Small intestine (tissue), 7 donors: ENCODE measurements around the gene TSHZ2. TPM values are rescaled to one million over a fixed set of nuclear protein-coding genes. Genes with fewer than 3 reads are reported as not detected.
"Not testable (repeated sequence)": the region's sequence is repeated elsewhere in the genome, so short reads cannot be mapped to it uniquely, and the experiment has no call there.

Experiments used
- DNase-seq, 2 donors: peaks; one replicate each; pipeline versions ENCODE4 v3.0.0 to v3.0.0-alpha.2; 2013
- FAIRE-seq: peaks from 2 replicates; lab custom pipeline; 2012; peaks lifted over from hg19 to GRCh38; lab: Jason Lieb, UNC
- H3K27ac ChIP-seq, 3 donors: one replicate each; pipeline ENCODE4 v1.5.1; 2013; ENCODE audit warnings: low read length in 2 of 3, mild to moderate bottlenecking in 2 of 3, control low read depth in 1 of 3, inconsistent platforms in 1 of 3, low read depth in 1 of 3, moderate library complexity in 1 of 3
- H3K27me3 ChIP-seq, 3 donors: one replicate each; pipeline ENCODE4 v1.6.1; 2013; ENCODE audit warnings: low read length in 3 of 3, inconsistent platforms in 1 of 3; ENCODE audit not compliant: control insufficient read depth in 3 of 3, insufficient read depth in 3 of 3
- H3K36me3 ChIP-seq, 3 donors: one replicate each; pipeline ENCODE4 v1.6.1; 2013; ENCODE audit warnings: low read length in 3 of 3, inconsistent platforms in 1 of 3, low read depth in 1 of 3, mild to moderate bottlenecking in 1 of 3, moderate library complexity in 1 of 3; ENCODE audit not compliant: control insufficient read depth in 3 of 3, insufficient read depth in 2 of 3
- H3K4me1 ChIP-seq, 3 donors: one replicate each; pipeline ENCODE4 v1.6.1; 2013; ENCODE audit warnings: low read length in 2 of 3, inconsistent platforms in 1 of 3, low read depth in 1 of 3, mild to moderate bottlenecking in 1 of 3, moderate library complexity in 1 of 3; ENCODE audit not compliant: control insufficient read depth in 3 of 3, insufficient read depth in 2 of 3
- H3K4me3 ChIP-seq, 3 donors: one replicate each; pipeline ENCODE4 v1.5.1; 2013; ENCODE audit warnings: low read length in 3 of 3, control low read depth in 1 of 3, inconsistent platforms in 1 of 3, low read depth in 1 of 3, mild to moderate bottlenecking in 1 of 3, moderate library complexity in 1 of 3
- H3K9me3 ChIP-seq, 2 donors: one replicate each; pipeline ENCODE4 v1.6.1; 2013; ENCODE audit warnings: low read depth in 1 of 2, low read length in 1 of 2; ENCODE audit not compliant: control insufficient read depth in 2 of 2, insufficient read depth in 1 of 2
- WGBS, 3 donors: extraction: QIAGEN DNeasy Blood & Tissue Kit; methylation state at CpG; one replicate each; pipeline ENCODE4 v1.1.7; 2013; 5-methylcytosine and 5-hydroxymethylcytosine counted together
- polyA plus RNA-seq, 4 donors: library from polyadenylated mRNA; stranded (reverse) in 3 of 4; unstranded in 1 of 4; fragments of 200-250 nt in 3 of 4; fragments of 120-200 nt in 1 of 4; gene quantifications; one replicate each; pipeline versions ENCODE4 v1.2.1 to v1.2.3, GENCODE V29; 2013
- donor health status: healthy with polysubstance abuse.
- donor health status: control.
- donor health status: control.
- donor health status: Bipolar disorder and iron deficiency.
- donor health status: healthy.

The TSHZ2 gene
- polyA plus RNA-seq, 4 donors: 0.67 to 4.4 (median 2.1) TPM

- no peaks in the 10 kb centered on the region for H3K27me3 ChIP-seq
- no peaks in the 10 kb centered on the region for H3K36me3 ChIP-seq
- no peaks in the 10 kb centered on the region for H3K4me1 ChIP-seq
- no peak overlapping the region for H3K4me3 ChIP-seq
- FAIRE-seq (no peak), DNase-seq (no peak)
- H3K27ac ChIP-seq: no peak overlapping the region
- H3K9me3 ChIP-seq: no peaks in the 10 kb centered on the region
- WGBS, 3 donors: 90 to 95% (median 93%) methylated on average over 1 of the region's 1 CpG
Measured at GRCh38 chr20:53319200-53319599, 347.0 kb downstream of the TSHZ2 start.

GRCh38 chr20:53319716-53320115, 347.6 kb downstream of the TSHZ2 start:
- H3K4me1 ChIP-seq: no peaks in the 10 kb centered on the region
- DNase-seq (no peak), FAIRE-seq (no peak)
- H3K27ac ChIP-seq: no peak overlapping the region
- H3K27me3 ChIP-seq: no peaks in the 10 kb centered on the region
- H3K9me3 ChIP-seq: no peaks in the 10 kb centered on the region
- H3K4me3 ChIP-seq: no peak overlapping the region
- no peaks in the 10 kb centered on the region for H3K36me3 ChIP-seq
- 79 to 87% (median 81%) methylated on average over 2 of the region's 2 CpGs for WGBS, 3 donors

GRCh38 chr20:53320701-53321100, 348.5 kb downstream of the TSHZ2 start:
- no peak overlapping the region for H3K27ac ChIP-seq
- no peaks in the 10 kb centered on the region for H3K27me3 ChIP-seq
- FAIRE-seq: no peak

GRCh38 chr20:53321596-53321995, 349.4 kb downstream of the TSHZ2 start:
- FAIRE-seq: no peak

More at GRCh38 chr20:53320701-53321100, 348.5 kb downstream of the TSHZ2 start:
- DNase-seq: no peak
- no peaks in the 10 kb centered on the region for H3K4me1 ChIP-seq
- WGBS, 3 donors: 76 to 79% (median 78%) methylated on average over 3 of the region's 3 CpGs
- no peaks in the 10 kb centered on the region for H3K9me3 ChIP-seq
- H3K4me3 ChIP-seq: no peak overlapping the region
- H3K36me3 ChIP-seq: no peaks in the 10 kb centered on the region

GRCh38 chr20:53322651-53323050, 350.5 kb downstream of the TSHZ2 start:
- 53 to 80% (median 64%) methylated on average over 3 of the region's 3 CpGs for WGBS, 3 donors
- H3K27ac ChIP-seq: no peak overlapping the region
- H3K9me3 ChIP-seq: no peaks in the 10 kb centered on the region
- H3K4me3 ChIP-seq: no peak overlapping the region
- DNase-seq: no peak
- no peaks in the 10 kb centered on the region for H3K36me3 ChIP-seq
- no peaks in the 10 kb centered on the region for H3K27me3 ChIP-seq
- no peaks in the 10 kb centered on the region for H3K4me1 ChIP-seq
- no peak for FAIRE-seq

More at GRCh38 chr20:53321596-53321995, 349.4 kb downstream of the TSHZ2 start:
- no peaks in the 10 kb centered on the region for H3K9me3 ChIP-seq
- H3K27me3 ChIP-seq: no peaks in the 10 kb centered on the region
- 88 to 96% (median 91%) methylated on average over 4 to 5 of the region's 5 CpGs for WGBS, 3 donors
- no peaks in the 10 kb centered on the region for H3K4me1 ChIP-seq
- H3K36me3 ChIP-seq: no peaks in the 10 kb centered on the region
- H3K4me3 ChIP-seq: no peak overlapping the region
- H3K27ac ChIP-seq: no peak overlapping the region
- DNase-seq: no peak

GRCh38 chr20:53323460-53323859, 351.3 kb downstream of the TSHZ2 start:
- H3K27ac ChIP-seq, H3K4me1 ChIP-seq, H3K36me3 ChIP-seq, FAIRE-seq, H3K4me3 ChIP-seq, H3K9me3 ChIP-seq, H3K27me3 ChIP-seq, DNase-seq: not testable (repeated sequence)
- 90 to 94% (median 91%) methylated on average over 6 of the region's 6 CpGs for WGBS, 3 donors

- FAIRE-seq: no peak
- Histone ChIP-seq H3K9me3 (no peaks in the 10 kb centered on the region), H3K4me3 (no peak overlapping the region), H3K27ac (no peak overlapping the region), H3K4me1 (no peaks in the 10 kb centered on the region), H3K36me3 (no peaks in the 10 kb centered on the region), H3K27me3 (no peaks in the 10 kb centered on the region)
- 72 to 78% (median 77%) methylated on average over 4 of the region's 4 CpGs for whole genome bisulfite sequencing, 3 donors
- no peak for DNase-seq
Measured at GRCh38 chr20:53324816-53325215, 352.7 kb downstream of the TSHZ2 start.

- H3K27me3 ChIP-seq: no peaks in the 10 kb centered on the region
- H3K4me3 ChIP-seq: no peak overlapping the region
- H3K36me3 ChIP-seq: no peaks in the 10 kb centered on the region
- no peaks in the 10 kb centered on the region for H3K9me3 ChIP-seq
- WGBS, 3 donors: 61 to 81% (median 65%) methylated on average over 4 of the region's 4 CpGs
- FAIRE-seq: no peak
- H3K4me1 ChIP-seq: no peaks in the 10 kb centered on the region
- H3K27ac ChIP-seq: no peak overlapping the region
- no peak for DNase-seq
Measured at GRCh38 chr20:53328961-53329360, 356.8 kb downstream of the TSHZ2 start.

- 49 to 68% (median 63%) methylated on average over 1 of the region's 1 CpG for WGBS, 3 donors
- DNase-seq (no peak), FAIRE-seq (no peak)
- Histone ChIP-seq H3K4me1 (no peaks in the 10 kb centered on the region), H3K27me3 (no peaks in the 10 kb centered on the region), H3K4me3 (no peak overlapping the region), H3K36me3 (no peaks in the 10 kb centered on the region), H3K9me3 (no peaks in the 10 kb centered on the region), H3K27ac (no peak overlapping the region)
Measured at GRCh38 chr20:53329781-53330180, 357.6 kb downstream of the TSHZ2 start.
